PFSK-1 (cell line): ENCODE measurements around the gene NPAS2.

Source experiments
- FOXP2 ChIP-seq: optimal IDR thresholded peaks from 2 replicates; pipeline ENCODE3; 2011; ENCODE audit warnings: borderline replicate concordance, control low read depth, inconsistent platforms; ENCODE audit not compliant: insufficient read depth; ENCODE audit errors: extremely low read length, extremely low read depth
- POLR2AphosphoS5 ChIP-seq: IDR thresholded peaks from 2 replicates; pipeline ENCODE4 v1.6.1; 2012; ENCODE audit warnings: low read depth, mild to moderate bottlenecking, control low read depth, low read length, moderate library complexity
- REST ChIP-seq, 2 experiments: IDR thresholded peaks; 2 replicates each; pipeline versions ENCODE4 v1.6.1 to v1.8.0; 2011 to 2012; ENCODE audit warnings: low read depth in 2 of 2, low read length in 2 of 2, control low read depth in 1 of 2, inconsistent platforms in 1 of 2, mild to moderate bottlenecking in 1 of 2, moderate library complexity in 1 of 2; ENCODE audit not compliant: insufficient read depth in 1 of 2
- SIN3A ChIP-seq: IDR thresholded peaks from 2 replicates; pipeline ENCODE4 v1.6.1; 2012; ENCODE audit warnings: mild to moderate bottlenecking, low read length, moderate library complexity, borderline replicate concordance; ENCODE audit not compliant: insufficient read depth
- TAF1 ChIP-seq: IDR thresholded peaks from 2 replicates; pipeline ENCODE4 v1.6.1; 2012; ENCODE audit warnings: low read length, control low read depth, borderline replicate concordance; ENCODE audit not compliant: insufficient read depth

GRCh38 chr2:100779908-100780202 lies 40.1 kb upstream of the NPAS2 start:
- TF ChIP-seq POLR2AphosphoS5 = no peak
- no peak for TF ChIP-seq SIN3A
- no peak for TF ChIP-seq REST (IDR thresholded peaks at IDR 0.05; ENCODE audit: insufficient read depth in 1 of 2, low read depth in 2 of 2, low read length in 2 of 2)
- TF ChIP-seq FOXP2 = no peak
- no peak for TF ChIP-seq TAF1
